HEK293T (cell line): ENCODE data around the gene PTP4A2.

ENCODE experiments used
- ARNT ChIP-seq: fragments of 450-650 bp; IDR thresholded peaks from 2 replicates; pipeline ENCODE4 v1.6.1; 2017; ENCODE audit warnings: mild to moderate bottlenecking
- BHLHE40 ChIP-seq: fragments of 450-650 bp; IDR thresholded peaks from 2 replicates; pipeline ENCODE4 v1.6.1; 2016; ENCODE audit warnings: mild to moderate bottlenecking, moderate library complexity, borderline replicate concordance
- CTBP1 ChIP-seq: fragments of 450-650 bp; IDR thresholded peaks from 2 replicates; pipeline ENCODE4 v1.6.1; 2016; ENCODE audit warnings: borderline replicate concordance
- ELF4 ChIP-seq: fragments of 450-650 bp; IDR thresholded peaks from 2 replicates; pipeline ENCODE4 v1.6.1; 2017; ENCODE audit warnings: antibody characterized with exemption
- FOXM1 ChIP-seq: fragments of 450-650 bp; IDR thresholded peaks from 2 replicates; pipeline ENCODE4 v1.6.1; 2017; ENCODE audit warnings: mild to moderate bottlenecking, borderline replicate concordance
- HDGF ChIP-seq: fragments of 450-650 bp; IDR thresholded peaks from 2 replicates; pipeline ENCODE4 v1.6.1; 2017; ENCODE audit warnings: antibody characterized with exemption, borderline replicate concordance
- L3MBTL2 ChIP-seq: fragments of 450-650 bp; conservative IDR thresholded peaks from 2 replicates; pipeline ENCODE4 v1.6.1; 2016; ENCODE audit warnings: mild to moderate bottlenecking
- SP1 ChIP-seq: fragments of 450-650 bp; IDR thresholded peaks from 2 replicates; pipeline ENCODE4 v1.6.1; 2017
- SUZ12 ChIP-seq: fragments of 450-650 bp; IDR thresholded peaks from 2 replicates; pipeline ENCODE4 v1.6.1; 2016; ENCODE audit warnings: mild to moderate bottlenecking
- TARDBP ChIP-seq: fragments of 450-650 bp; IDR thresholded peaks from 2 replicates; pipeline ENCODE4 v1.6.1; 2016
- ZNF384 ChIP-seq: fragments of 450-650 bp; IDR thresholded peaks from 2 replicates; pipeline ENCODE4 v1.6.1; 2016

GRCh38 chr1:31912839-31913239 is 25.3 kb downstream of the PTP4A2 start:
- TF ChIP-seq SP1 (no peak), BHLHE40 (no peak), ARNT (no peak), HDGF (no peak), SUZ12 (no peak), L3MBTL2 (no peak), CTBP1 (no peak), TARDBP (no peak), FOXM1 (no peak), ZNF384 (no peak), ELF4 (no peak)
